Vagina (tissue), 2 donors: ENCODE results near the gene AKR1B15. TPM values are rescaled to one million over a fixed set of nuclear protein-coding genes. Genes with fewer than 3 reads are reported as not detected.
"Not testable (repeated sequence)": the region's sequence is repeated elsewhere in the genome, so short reads cannot be mapped to it uniquely, and the experiment has no call there.

Experiments used
- DNase-seq, 2 donors: peaks; one replicate each; pipeline ENCODE4 v3.0.0-alpha.2; 2017; ENCODE audit errors: extremely low spot score in 2 of 2
- H3K27ac ChIP-seq: fragments of 200-600 bp; sonication (generic); one replicate; pipeline ENCODE4 v1.5.1; 2019
- H3K27me3 ChIP-seq: fragments of 200-600 bp; sonication (generic); one replicate; pipeline ENCODE4 v1.5.1; 2019
- H3K36me3 ChIP-seq, 2 donors: fragments of 200-600 bp; sonication (generic); one replicate each; pipeline ENCODE4 v1.5.1; 2017 to 2019
- H3K4me1 ChIP-seq: fragments of 200-600 bp; sonication (generic); one replicate; pipeline ENCODE4 v1.5.1; 2019
- H3K4me3 ChIP-seq, 2 donors: fragments of 200-600 bp; sonication (generic); 1 replicate in 1 of 2; 2 replicates in 1 of 2; pipeline ENCODE4 v1.5.1; 2016 to 2019
- H3K9me3 ChIP-seq: fragments of 200-600 bp; sonication (generic); one replicate; pipeline ENCODE4 v1.5.1; 2019
- CTCF ChIP-seq, 3 experiments: fragments of 450-650 bp in 2 of 3; fragments of 200-600 bp in 1 of 3; sonication (generic) in 1 of 3; IDR thresholded peaks; one replicate each; pipeline ENCODE4 v1.5.1; 2017 to 2019; ENCODE audit warnings: antibody characterized with exemption in 3 of 3, mild to moderate bottlenecking in 2 of 3, moderate library complexity in 2 of 3
- POLR2A ChIP-seq, 2 donors: fragments of 450-650 bp; IDR thresholded peaks; one replicate each; pipeline ENCODE4 v1.6.1; 2017; ENCODE audit warnings: antibody characterized with exemption in 2 of 2, mild to moderate bottlenecking in 2 of 2, moderate library complexity in 2 of 2
- POLR2AphosphoS5 ChIP-seq, 2 donors: sonication (generic); formaldehyde crosslinking; IDR thresholded peaks; one replicate each; pipeline ENCODE4 v1.9.0; 2017; ENCODE audit warnings: antibody characterized with exemption in 2 of 2, mild to moderate bottlenecking in 2 of 2, low read depth in 1 of 2; ENCODE audit not compliant: insufficient read depth in 1 of 2
- intact Hi-C: fragments of 100-400 bp; cut with DNase I; formaldehyde crosslinking; loops from one replicate; pipeline ENCODE4 v1.15.1; 2023
- total RNA-seq: library from RNA; depleted of rRNA; stranded (reverse); fragments of >200 nt; gene quantifications from one replicate; pipeline ENCODE4 v1.2.3, GENCODE V29; 2016

Gene AKR1B15
- total RNA-seq, 1 donor from 2014 or later: 11.5 TPM

DNA sequence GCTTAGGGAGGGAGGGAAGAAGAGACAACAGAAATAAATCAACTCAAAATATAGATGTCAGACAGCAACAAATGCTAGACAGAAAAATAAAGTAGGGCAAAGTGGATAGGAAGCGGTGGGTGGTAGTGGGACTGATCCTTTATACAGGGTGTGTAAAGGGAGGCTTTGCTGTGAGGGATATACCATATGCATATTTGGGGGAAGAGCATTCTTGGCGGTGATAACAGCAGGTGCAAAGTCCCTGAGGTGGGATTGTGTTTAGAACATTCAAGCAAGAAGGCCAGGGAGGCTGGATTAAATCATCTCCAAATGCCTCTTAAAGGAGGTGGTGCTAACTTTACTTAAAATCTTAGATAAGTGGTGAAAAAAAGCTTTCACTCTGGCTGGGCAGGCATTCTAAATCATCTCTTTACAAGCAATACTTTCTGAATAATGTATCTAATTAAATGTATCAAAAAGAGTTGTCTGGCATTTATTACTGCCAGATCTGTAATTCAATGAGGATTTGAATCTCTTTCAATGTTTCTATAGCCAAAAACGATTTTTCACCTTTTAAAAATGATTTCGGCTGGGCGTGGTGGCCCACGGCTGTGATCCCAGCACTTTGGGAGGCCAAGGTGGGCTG is 9.4 kb upstream of the AKR1B15 start:
- Histone ChIP-seq H3K36me3 (no peaks in the 10 kb centered on the region), H3K27ac (no peak overlapping the region), H3K4me1 (no peaks in the 10 kb centered on the region), H3K4me3 (no peak overlapping the region), H3K27me3 (no peaks in the 10 kb centered on the region), H3K9me3 (no peaks in the 10 kb centered on the region)
- intact Hi-C loops: loop anchor here (10.0 kb wide), 1 partner anchor 105 kb away; no protein-coding TSS in a partner anchor
- TF ChIP-seq POLR2AphosphoS5 (IDR thresholded peaks at IDR 0.05; ENCODE audit: insufficient read depth in 1 of 2, low read depth in 1 of 2) (no peak), CTCF (IDR thresholded peaks at IDR 0.05) (no peak), POLR2A (IDR thresholded peaks at IDR 0.05) (no peak)
- no peak for DNase-seq

- H3K27ac ChIP-seq, H3K27me3 ChIP-seq, H3K4me1 ChIP-seq, H3K4me3 ChIP-seq, DNase-seq, H3K36me3 ChIP-seq, H3K9me3 ChIP-seq: not testable (repeated sequence)
- intact Hi-C loops: loop anchor here (10.0 kb wide), 1 partner anchor 107 kb away; no protein-coding TSS in a partner anchor
Observed at GRCh38 chr7:134541501-134542194, 7.3 kb upstream of the AKR1B15 start.

DNA sequence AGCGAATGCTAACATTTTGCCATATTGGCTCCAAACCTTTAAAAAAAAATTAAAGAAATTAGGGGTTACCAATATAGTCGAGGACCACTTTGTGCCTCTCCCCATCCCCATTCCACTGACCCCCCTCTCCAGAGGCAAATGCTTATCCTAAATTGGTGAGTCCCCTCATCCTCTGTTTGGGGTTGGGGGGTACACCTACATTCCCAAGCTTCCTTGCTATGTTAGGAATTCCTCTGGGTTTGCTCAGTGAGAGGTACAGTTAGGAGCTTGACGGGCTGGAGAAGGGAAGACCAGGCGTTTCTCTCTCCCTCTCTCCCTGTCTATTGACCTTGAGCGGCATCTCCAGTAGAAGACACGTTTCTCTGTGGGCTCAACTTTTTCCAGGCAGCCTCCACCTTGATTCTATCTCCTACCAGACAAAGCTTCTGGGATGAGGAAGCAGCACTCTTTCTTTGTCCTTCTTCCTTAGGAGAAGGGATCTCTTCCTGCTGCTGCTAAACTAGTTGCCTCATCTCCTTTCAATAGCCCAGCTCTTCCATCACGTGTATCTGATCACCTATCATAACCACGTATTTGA is 6.6 kb upstream of the AKR1B15 start:
- intact Hi-C loops: loop anchor here (10.0 kb wide), 1 partner anchor 107 kb away; no protein-coding TSS in a partner anchor
- Histone ChIP-seq H3K4me3 (no peak overlapping the region), H3K36me3 (no peaks in the 10 kb centered on the region)

DNA sequence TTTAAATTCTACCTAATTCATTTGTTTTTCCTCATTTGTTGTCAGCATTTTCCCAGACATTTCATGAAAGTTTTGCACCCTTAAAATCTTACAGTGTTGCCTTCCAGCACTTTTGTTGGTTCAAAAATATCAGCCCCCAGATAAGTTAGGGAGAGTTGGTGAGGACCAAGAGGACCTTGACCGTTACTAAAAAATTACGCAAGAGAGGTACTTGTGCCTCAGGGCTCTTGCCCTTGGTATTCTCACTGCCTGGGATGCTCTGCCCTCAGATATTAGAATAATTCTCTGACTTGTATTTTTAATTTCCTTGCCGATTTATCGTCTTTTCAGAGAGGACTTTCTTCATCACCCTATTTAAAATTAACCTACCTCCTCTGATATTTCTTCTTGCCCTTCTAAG is 3.5 kb upstream of the AKR1B15 start:
- H3K4me1 ChIP-seq: no peaks in the 10 kb centered on the region
- H3K4me3 ChIP-seq: no peak overlapping the region
- no peaks in the 10 kb centered on the region for H3K36me3 ChIP-seq
- no peaks in the 10 kb centered on the region for H3K9me3 ChIP-seq
- DNase-seq: no peak
- TF ChIP-seq POLR2A (IDR thresholded peaks at IDR 0.05): no peak
- TF ChIP-seq CTCF (IDR thresholded peaks at IDR 0.05): no peak
- no peak for TF ChIP-seq POLR2AphosphoS5 (IDR thresholded peaks at IDR 0.05; ENCODE audit: insufficient read depth in 1 of 2, low read depth in 1 of 2)
- H3K27ac ChIP-seq: no peak overlapping the region
- intact Hi-C loops: loop anchor here (10.0 kb wide), 1 partner anchor 111 kb away; no protein-coding TSS in a partner anchor
- no peaks in the 10 kb centered on the region for H3K27me3 ChIP-seq

More for the DNA sequence above, 6.6 kb upstream of the AKR1B15 start:
- no peak for TF ChIP-seq POLR2A (IDR thresholded peaks at IDR 0.05)
- no peak for TF ChIP-seq CTCF (IDR thresholded peaks at IDR 0.05)
- TF ChIP-seq POLR2AphosphoS5 (IDR thresholded peaks at IDR 0.05; ENCODE audit: insufficient read depth in 1 of 2, low read depth in 1 of 2): no peak
- Histone ChIP-seq H3K4me1 (no peaks in the 10 kb centered on the region), H3K9me3 (no peaks in the 10 kb centered on the region), H3K27me3 (no peaks in the 10 kb centered on the region), H3K27ac (no peak overlapping the region)
- no peak for DNase-seq

- TF ChIP-seq POLR2A (IDR thresholded peaks at IDR 0.05) (no peak), POLR2AphosphoS5 (IDR thresholded peaks at IDR 0.05; ENCODE audit: insufficient read depth in 1 of 2, low read depth in 1 of 2) (no peak), CTCF (IDR thresholded peaks at IDR 0.05) (no peak)
- H3K9me3 ChIP-seq: no peaks in the 10 kb centered on the region
- DNase-seq: no peak
- H3K36me3 ChIP-seq: no peaks in the 10 kb centered on the region
- H3K27ac ChIP-seq: no peak overlapping the region
- no peak overlapping the region for H3K4me3 ChIP-seq
- H3K27me3 ChIP-seq: no peaks in the 10 kb centered on the region
- intact Hi-C loops: loop anchor here (10.0 kb wide), 1 partner anchor 111 kb away; no protein-coding TSS in a partner anchor
- no peaks in the 10 kb centered on the region for H3K4me1 ChIP-seq
Observed at GRCh38 chr7:134545918-134546317, 3.0 kb upstream of the AKR1B15 start.
